Fibroblast of lung (primary cell): ENCODE results near the gene TPH2.

Experiments
- EZH2 ChIP-seq: IDR thresholded peaks from 2 replicates; pipeline ENCODE4 v1.5.1; 2012; ENCODE audit warnings: low read length, control low read depth, mild to moderate bottlenecking; ENCODE audit errors: missing control alignments
- TF ChIP-seq, protein P1 (sequence below), 2 donors: IDR thresholded peaks in 1 of 2; conservative IDR thresholded peaks in 1 of 2; 1 replicate in 1 of 2; 2 replicates in 1 of 2; pipeline ENCODE4 v1.5.1; 2011 to 2012; ENCODE audit warnings: low read length in 2 of 2, control low read depth in 1 of 2, inconsistent platforms in 1 of 2, low read depth in 1 of 2, mild to moderate bottlenecking in 1 of 2

DNA sequence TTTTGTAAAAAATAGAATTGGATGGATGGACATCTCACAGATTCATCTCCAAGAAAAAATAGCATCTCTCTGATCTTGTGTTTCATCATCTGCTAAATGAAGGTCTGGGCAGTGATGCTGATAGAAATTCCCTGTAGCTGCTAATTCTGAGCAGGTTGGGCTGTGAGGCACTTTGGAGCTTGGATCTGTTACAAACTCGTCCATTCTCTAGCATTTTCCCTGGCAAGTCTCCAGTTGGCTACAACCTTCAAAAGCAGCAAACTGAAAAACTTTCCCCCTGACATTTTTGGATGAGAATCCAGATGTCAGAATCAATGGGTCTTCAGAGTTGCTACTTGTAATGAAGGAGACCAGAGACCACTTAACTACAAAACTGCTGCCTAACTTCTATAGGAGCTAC, 72.7 kb downstream of the TPH2 start:
- TF ChIP-seq, protein P1, sequence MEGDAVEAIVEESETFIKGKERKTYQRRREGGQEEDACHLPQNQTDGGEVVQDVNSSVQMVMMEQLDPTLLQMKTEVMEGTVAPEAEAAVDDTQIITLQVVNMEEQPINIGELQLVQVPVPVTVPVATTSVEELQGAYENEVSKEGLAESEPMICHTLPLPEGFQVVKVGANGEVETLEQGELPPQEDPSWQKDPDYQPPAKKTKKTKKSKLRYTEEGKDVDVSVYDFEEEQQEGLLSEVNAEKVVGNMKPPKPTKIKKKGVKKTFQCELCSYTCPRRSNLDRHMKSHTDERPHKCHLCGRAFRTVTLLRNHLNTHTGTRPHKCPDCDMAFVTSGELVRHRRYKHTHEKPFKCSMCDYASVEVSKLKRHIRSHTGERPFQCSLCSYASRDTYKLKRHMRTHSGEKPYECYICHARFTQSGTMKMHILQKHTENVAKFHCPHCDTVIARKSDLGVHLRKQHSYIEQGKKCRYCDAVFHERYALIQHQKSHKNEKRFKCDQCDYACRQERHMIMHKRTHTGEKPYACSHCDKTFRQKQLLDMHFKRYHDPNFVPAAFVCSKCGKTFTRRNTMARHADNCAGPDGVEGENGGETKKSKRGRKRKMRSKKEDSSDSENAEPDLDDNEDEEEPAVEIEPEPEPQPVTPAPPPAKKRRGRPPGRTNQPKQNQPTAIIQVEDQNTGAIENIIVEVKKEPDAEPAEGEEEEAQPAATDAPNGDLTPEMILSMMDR (conservative IDR thresholded peaks at IDR 0.05 in 1 of 2, IDR thresholded peaks at IDR 0.05 in 1 of 2; ENCODE audit: low read depth in 1 of 2, low read length in 2 of 2): no peak
- no peak for TF ChIP-seq EZH2
